BE2C (cell line): ENCODE measurements around the gene YAE1.

Experiments used
- DNase-seq: peaks from one replicate; pipeline ENCODE4 v3.0.0-alpha.2; 2020
- H3K27me3 ChIP-seq: fragments of 250-450 bp; sonication (Bioruptor Pico); 2 replicates; pipeline ENCODE4 v1.5.1; 2020; ENCODE audit warnings: mild to moderate bottlenecking
- H3K36me3 ChIP-seq: fragments of 250-450 bp; sonication (Bioruptor Pico); 2 replicates; pipeline ENCODE4 v1.5.1; 2020; ENCODE audit warnings: mild to moderate bottlenecking
- H3K4me1 ChIP-seq: fragments of 250-450 bp; sonication (Bioruptor Pico); 2 replicates; pipeline ENCODE4 v1.5.1; 2020
- H3K4me3 ChIP-seq: 2 replicates; pipeline ENCODE4 v1.5.1; 2011; ENCODE audit warnings: low read depth, low read length
- H3K9me3 ChIP-seq: fragments of 250-450 bp; sonication (Bioruptor Pico); 2 replicates; pipeline ENCODE4 v1.5.1; 2020
- CTCF ChIP-seq: IDR thresholded peaks from 2 replicates; pipeline ENCODE4 v1.5.1; 2012; ENCODE audit warnings: mild to moderate bottlenecking, low read depth, low read length

YAE1 gene

GRCh38 chr7:39588416-39588815 lies 22.2 kb downstream of the YAE1 start:
- DNase-seq = no peak
- no peaks in the 10 kb centered on the region for H3K27me3 ChIP-seq
- no peak overlapping the region for H3K4me3 ChIP-seq
- no peaks in the 10 kb centered on the region for H3K9me3 ChIP-seq
- H3K36me3 ChIP-seq = no peaks in the 10 kb centered on the region
- no peaks in the 10 kb centered on the region for H3K4me1 ChIP-seq
- TF ChIP-seq CTCF = no peak

- Histone ChIP-seq H3K27me3 (no peaks in the 10 kb centered on the region), H3K36me3 (no peaks in the 10 kb centered on the region), H3K4me3 (no peak overlapping the region), H3K4me1 (no peaks in the 10 kb centered on the region), H3K9me3 (no peaks in the 10 kb centered on the region)
- TF ChIP-seq CTCF = no peak
- DNase-seq = no peak
Observed at GRCh38 chr7:39589323-39590111, 23.3 kb downstream of the YAE1 start.

- no peak overlapping the region for H3K4me3 ChIP-seq
- no peaks in the 10 kb centered on the region for H3K9me3 ChIP-seq
- DNase-seq = no peak
- no peaks in the 10 kb centered on the region for H3K27me3 ChIP-seq
- H3K4me1 ChIP-seq = no peaks in the 10 kb centered on the region
- no peak for TF ChIP-seq CTCF
- no peaks in the 10 kb centered on the region for H3K36me3 ChIP-seq
Observed at GRCh38 chr7:39592586-39592985, 26.4 kb downstream of the YAE1 start.

- DNase-seq = no peak
- H3K36me3 ChIP-seq = no peaks in the 10 kb centered on the region
- no peaks in the 10 kb centered on the region for H3K9me3 ChIP-seq
- no peak overlapping the region for H3K4me3 ChIP-seq
- TF ChIP-seq CTCF = no peak
- no peaks in the 10 kb centered on the region for H3K4me1 ChIP-seq
- no peaks in the 10 kb centered on the region for H3K27me3 ChIP-seq
Observed at GRCh38 chr7:39594988-39595620, 28.9 kb downstream of the YAE1 start.

- DNase-seq = no peak
- no peak overlapping the region for H3K4me3 ChIP-seq
- no peaks in the 10 kb centered on the region for H3K9me3 ChIP-seq
- no peaks in the 10 kb centered on the region for H3K36me3 ChIP-seq
- no peaks in the 10 kb centered on the region for H3K27me3 ChIP-seq
- H3K4me1 ChIP-seq = no peaks in the 10 kb centered on the region
- TF ChIP-seq CTCF = no peak
Observed at GRCh38 chr7:39602351-39602750, 36.1 kb downstream of the YAE1 start.

- Histone ChIP-seq H3K4me1 (peaks cover 7% of the 10 kb centered on the region), H3K4me3 (no peak overlapping the region), H3K9me3 (no peaks in the 10 kb centered on the region), H3K27me3 (no peaks in the 10 kb centered on the region), H3K36me3 (no peaks in the 10 kb centered on the region)
- TF ChIP-seq CTCF = no peak
- DNase-seq = no peak
Observed at GRCh38 chr7:39603924-39604323, 37.7 kb downstream of the YAE1 start.
